ENCODE data around the gene PSMA1. TPM values are rescaled to one million over a fixed set of nuclear protein-coding genes. Genes with fewer than 3 reads are reported as not detected.
"Not testable (repeated sequence)": the region's sequence is repeated elsewhere in the genome, so short reads cannot be mapped to it uniquely, and the experiment has no call there.

The PSMA1 gene
- total RNA-seq, 2 donors from 2014 or later = 171 to 214 TPM

DNA sequence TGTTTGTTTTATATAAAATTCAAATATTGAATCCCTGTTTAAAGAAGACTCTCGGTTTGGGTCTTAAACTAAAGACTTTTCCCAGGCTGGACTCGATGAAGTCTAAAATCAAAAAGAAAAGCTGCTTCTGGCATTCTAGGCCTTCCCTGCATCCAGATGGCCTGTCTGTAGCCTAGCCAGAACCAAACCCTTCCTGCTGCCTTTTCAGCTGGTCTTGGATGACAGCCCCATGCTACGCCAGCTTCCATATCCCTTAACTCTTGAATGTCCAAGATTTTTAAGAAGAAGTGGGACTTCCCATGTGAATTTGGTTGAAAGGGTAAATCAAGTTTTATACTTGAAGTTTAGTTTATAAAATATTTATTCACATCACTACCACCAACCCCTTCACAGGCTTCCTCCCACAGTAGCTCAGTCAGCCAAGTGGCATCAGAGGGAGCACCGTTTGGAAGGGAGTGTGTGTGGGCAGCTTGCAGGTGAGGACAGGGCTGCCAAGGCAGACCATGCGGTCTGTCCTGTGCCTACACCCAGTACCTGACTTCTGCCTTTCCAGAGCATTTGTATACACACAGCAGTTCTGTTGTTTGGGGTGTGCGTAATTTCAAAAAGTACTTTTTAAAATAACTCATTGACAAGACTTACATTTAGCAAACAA, 18.2 kb upstream of the PSMA1 start:
- Histone ChIP-seq H3K4me3 (ENCODE audit: low read length) (no peak overlapping the region), H3K9me3 (ENCODE audit: control insufficient read depth, low read length) (no peaks in the 10 kb centered on the region), H3K4me1 (ENCODE audit: control insufficient read depth, insufficient read depth, low read length) (no peaks in the 10 kb centered on the region), H3K9ac (ENCODE audit: extremely low read depth, low read length, poor library complexity, severe bottlenecking) (no peak overlapping the region), H3K36me3 (ENCODE audit: control insufficient read depth, insufficient read depth, low read length) (no peaks in the 10 kb centered on the region), H3K27ac (ENCODE audit: low read depth, low read length) (no peak overlapping the region), H3K27me3 (ENCODE audit: control insufficient read depth, insufficient read depth, low read length, poor library complexity, severe bottlenecking) (no peaks in the 10 kb centered on the region)
- no peak overlapping the region for H3K4me3 Mint-ChIP-seq
- DNase-seq = no peak
- H3K9me3 Mint-ChIP-seq = no peaks in the 10 kb centered on the region
- H3K27ac Mint-ChIP-seq = no peak overlapping the region
- TF ChIP-seq, protein P1, sequence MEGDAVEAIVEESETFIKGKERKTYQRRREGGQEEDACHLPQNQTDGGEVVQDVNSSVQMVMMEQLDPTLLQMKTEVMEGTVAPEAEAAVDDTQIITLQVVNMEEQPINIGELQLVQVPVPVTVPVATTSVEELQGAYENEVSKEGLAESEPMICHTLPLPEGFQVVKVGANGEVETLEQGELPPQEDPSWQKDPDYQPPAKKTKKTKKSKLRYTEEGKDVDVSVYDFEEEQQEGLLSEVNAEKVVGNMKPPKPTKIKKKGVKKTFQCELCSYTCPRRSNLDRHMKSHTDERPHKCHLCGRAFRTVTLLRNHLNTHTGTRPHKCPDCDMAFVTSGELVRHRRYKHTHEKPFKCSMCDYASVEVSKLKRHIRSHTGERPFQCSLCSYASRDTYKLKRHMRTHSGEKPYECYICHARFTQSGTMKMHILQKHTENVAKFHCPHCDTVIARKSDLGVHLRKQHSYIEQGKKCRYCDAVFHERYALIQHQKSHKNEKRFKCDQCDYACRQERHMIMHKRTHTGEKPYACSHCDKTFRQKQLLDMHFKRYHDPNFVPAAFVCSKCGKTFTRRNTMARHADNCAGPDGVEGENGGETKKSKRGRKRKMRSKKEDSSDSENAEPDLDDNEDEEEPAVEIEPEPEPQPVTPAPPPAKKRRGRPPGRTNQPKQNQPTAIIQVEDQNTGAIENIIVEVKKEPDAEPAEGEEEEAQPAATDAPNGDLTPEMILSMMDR (conservative IDR thresholded peaks at IDR 0.05) = no peak
- WGBS, 2 experiments (ENCODE audit: insufficient coverage in 1 of 2, insufficient read length in 1 of 2) = 95 to 100% methylated on average over 1 to 5 of the region's 6 CpGs
- H3K4me1 Mint-ChIP-seq = peaks cover 9% of the 10 kb centered on the region
- no peaks in the 10 kb centered on the region for H3K36me3 Mint-ChIP-seq (ENCODE audit: low read depth)
- peaks cover 4% of the 10 kb centered on the region for H3K27me3 Mint-ChIP-seq (ENCODE audit: insufficient read depth)

DNA sequence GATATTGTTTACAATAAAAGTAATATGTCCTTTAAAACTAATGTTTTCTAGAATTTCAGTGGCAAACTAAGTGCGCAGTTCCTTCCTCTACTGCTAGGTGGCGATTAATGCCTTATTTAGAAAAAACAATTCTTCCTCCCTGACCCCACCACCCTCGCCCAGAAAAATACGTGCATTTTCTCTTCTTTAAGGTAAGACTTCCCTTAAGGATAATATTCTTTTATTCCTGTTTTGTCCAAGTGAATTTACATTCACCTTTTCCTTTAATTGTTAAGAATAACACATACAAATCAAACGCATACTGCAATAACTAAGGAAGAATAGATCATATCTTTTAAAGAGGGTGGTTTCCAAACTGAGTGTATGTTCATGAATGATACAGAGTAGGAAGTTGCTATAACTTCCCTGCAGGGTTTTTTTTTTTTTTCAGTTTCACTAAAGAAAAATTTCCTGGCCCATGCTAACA, 17.0 kb upstream of the PSMA1 start:
- Mint-ChIP-seq H3K4me1 (peaks cover 4% of the 10 kb centered on the region), H3K4me3 (no peak overlapping the region), H3K36me3 (ENCODE audit: low read depth) (no peaks in the 10 kb centered on the region), H3K27me3 (ENCODE audit: insufficient read depth) (peaks cover 4% of the 10 kb centered on the region), H3K27ac (no peak overlapping the region), H3K9me3 (no peaks in the 10 kb centered on the region)
- Histone ChIP-seq H3K4me3 (ENCODE audit: low read length) (no peak overlapping the region), H3K36me3 (ENCODE audit: control insufficient read depth, insufficient read depth, low read length) (no peaks in the 10 kb centered on the region), H3K4me1 (ENCODE audit: control insufficient read depth, insufficient read depth, low read length) (no peaks in the 10 kb centered on the region), H3K9me3 (ENCODE audit: control insufficient read depth, low read length) (no peaks in the 10 kb centered on the region), H3K9ac (ENCODE audit: extremely low read depth, low read length, poor library complexity, severe bottlenecking) (no peak overlapping the region), H3K27me3 (ENCODE audit: control insufficient read depth, insufficient read depth, low read length, poor library complexity, severe bottlenecking) (no peaks in the 10 kb centered on the region), H3K27ac (ENCODE audit: low read depth, low read length) (no peak overlapping the region)
- 27% methylated on average over 5 of the region's 5 CpGs; no CpG with 5 or more reads in 1 of the 2 experiments for WGBS, 2 experiments (ENCODE audit: insufficient coverage in 1 of 2, insufficient read length in 1 of 2)
- TF ChIP-seq, protein P1 (conservative IDR thresholded peaks at IDR 0.05) = peak; percentile 90
- DNase-seq = peak; percentile 62

DNA sequence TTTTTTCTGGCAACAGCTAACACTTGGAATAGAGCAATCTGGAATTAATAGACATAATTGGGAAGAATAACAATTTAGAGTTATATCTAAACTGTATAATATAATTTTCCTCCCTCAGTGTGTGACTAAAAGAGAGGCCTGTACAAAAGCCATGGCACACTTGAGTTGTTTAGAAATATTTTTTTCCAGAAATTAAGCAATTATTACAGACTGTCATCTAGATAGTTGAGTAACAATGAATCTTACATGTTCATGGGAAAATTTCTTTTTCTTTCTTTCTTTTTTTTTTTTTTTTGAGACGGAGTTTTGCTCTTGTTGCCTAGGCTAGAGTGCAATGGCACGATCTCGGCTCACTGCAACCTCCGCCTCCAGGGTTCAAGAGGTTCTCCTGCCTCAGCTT, 15.0 kb upstream of the PSMA1 start:
- DNase-seq; H3K4me1 Mint-ChIP-seq; H3K27ac Mint-ChIP-seq; H3K9ac ChIP-seq (ENCODE audit: extremely low read depth, low read length, poor library complexity, severe bottlenecking); H3K27ac ChIP-seq (ENCODE audit: low read depth, low read length); H3K4me3 Mint-ChIP-seq; H3K9me3 ChIP-seq (ENCODE audit: control insufficient read depth, low read length); H3K27me3 Mint-ChIP-seq (ENCODE audit: insufficient read depth); H3K4me1 ChIP-seq (ENCODE audit: control insufficient read depth, insufficient read depth, low read length); H3K9me3 Mint-ChIP-seq; H3K36me3 ChIP-seq (ENCODE audit: control insufficient read depth, insufficient read depth, low read length); H3K36me3 Mint-ChIP-seq (ENCODE audit: low read depth); H3K27me3 ChIP-seq (ENCODE audit: control insufficient read depth, insufficient read depth, low read length, poor library complexity, severe bottlenecking); H3K4me3 ChIP-seq (ENCODE audit: low read length): not testable (repeated sequence)
- 96% methylated on average over 4 of the region's 4 CpGs; no CpG with 5 or more reads in 1 of the 2 experiments for WGBS, 2 experiments (ENCODE audit: insufficient coverage in 1 of 2, insufficient read length in 1 of 2)
